Muscle layer of colon (tissue), 2 donors: ENCODE data around the gene COLGALT1.
A peak's percentile ranks its signal among the peaks of the same experiment; 100 is the strongest.
"Not testable (repeated sequence)": the region's sequence is repeated elsewhere in the genome, so short reads cannot be mapped to it uniquely, and the experiment has no call there.

ENCODE experiments used
- H3K27ac ChIP-seq: one replicate; pipeline ENCODE4 v1.7.0; 2013; ENCODE audit warnings: low read depth, mild to moderate bottlenecking, low read length, moderate library complexity
- H3K27me3 ChIP-seq, 2 donors: one replicate each; pipeline ENCODE4 v1.7.0; 2013; ENCODE audit warnings: low read length in 2 of 2, mild to moderate bottlenecking in 2 of 2; ENCODE audit not compliant: insufficient read depth in 2 of 2, control insufficient read depth in 1 of 2
- H3K36me3 ChIP-seq: one replicate; pipeline ENCODE4 v1.7.0; 2013; ENCODE audit warnings: mild to moderate bottlenecking, low read length; ENCODE audit not compliant: insufficient read depth
- H3K4me1 ChIP-seq: one replicate; pipeline ENCODE4 v1.7.0; 2013; ENCODE audit warnings: mild to moderate bottlenecking, low read length; ENCODE audit not compliant: insufficient read depth
- H3K4me3 ChIP-seq, 2 donors: one replicate each; pipeline ENCODE4 v1.7.0; 2013; ENCODE audit warnings: low read length in 2 of 2, low read depth in 1 of 2, mild to moderate bottlenecking in 1 of 2, moderate library complexity in 1 of 2
- H3K9ac ChIP-seq: one replicate; pipeline ENCODE4 v1.7.0; 2013; ENCODE audit warnings: low read length
- H3K9me3 ChIP-seq: one replicate; pipeline ENCODE4 v1.7.0; 2013; ENCODE audit warnings: mild to moderate bottlenecking, low read length
- donor health status: abdominal sarcoma.
- donor health status: Adenocarcinoma of cecum.

The COLGALT1 gene

DNA sequence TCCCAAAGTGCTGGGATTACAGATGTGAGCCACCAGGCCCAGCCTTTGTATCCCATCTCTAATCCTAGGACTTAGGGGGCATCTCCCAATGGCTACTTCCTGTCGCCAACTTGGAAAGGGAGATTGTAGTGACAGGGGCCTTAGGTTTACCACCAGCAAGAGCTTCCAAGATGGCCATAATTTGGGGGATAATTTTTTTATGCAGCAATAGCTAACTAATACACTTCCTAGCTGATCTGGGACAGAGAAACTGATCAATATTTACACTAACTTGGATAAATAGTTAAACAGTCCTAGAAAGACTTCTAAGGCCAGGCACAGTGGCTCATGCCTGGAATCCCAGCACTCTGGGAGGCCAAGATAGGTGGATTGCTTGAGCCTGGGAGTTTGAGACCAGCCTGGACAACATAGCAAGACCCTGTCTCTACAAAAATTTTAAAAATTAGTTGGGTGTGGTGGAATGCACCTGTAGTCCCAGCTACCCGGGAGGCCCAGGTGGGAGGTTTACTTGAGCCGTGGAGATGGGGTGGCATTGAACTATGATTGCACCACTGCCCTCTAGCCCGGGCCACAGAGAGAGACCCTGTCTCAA, 5.3 kb upstream of the COLGALT1 start:
- peaks cover 4% of the 10 kb centered on the region for H3K4me1 ChIP-seq
- no peak overlapping the region for H3K27ac ChIP-seq
- H3K9ac ChIP-seq = no peak overlapping the region
- H3K4me3 ChIP-seq = no peak overlapping the region
- no peaks in the 10 kb centered on the region for H3K36me3 ChIP-seq
- H3K9me3 ChIP-seq = no peaks in the 10 kb centered on the region
- H3K27me3 ChIP-seq = no peaks in the 10 kb centered on the region

GRCh38 chr19:17552735-17553134, 2.7 kb upstream of the COLGALT1 start:
- H3K9me3 ChIP-seq, H3K27me3 ChIP-seq, H3K36me3 ChIP-seq, H3K4me3 ChIP-seq, H3K4me1 ChIP-seq, H3K9ac ChIP-seq, H3K27ac ChIP-seq: not testable (repeated sequence)

GRCh38 chr19:17553256-17553655, 2.2 kb upstream of the COLGALT1 start:
- Histone ChIP-seq H3K9me3 (no peaks in the 10 kb centered on the region), H3K27me3 (no peaks in the 10 kb centered on the region), H3K9ac (no peak overlapping the region), H3K4me1 (peaks cover 4% of the 10 kb centered on the region), H3K27ac (no peak overlapping the region), H3K36me3 (no peaks in the 10 kb centered on the region), H3K4me3 (no peak overlapping the region)

GRCh38 chr19:17554968-17555479, 425 bp upstream of the COLGALT1 start:
- peak overlapping the region; percentile 70 for H3K27ac ChIP-seq

GRCh38 chr19:17555929-17556813, 722 bp downstream of the COLGALT1 start:
- peak overlapping the region; percentile 86 for H3K27ac ChIP-seq
- H3K9ac ChIP-seq = no peak overlapping the region
- H3K36me3 ChIP-seq = peaks cover 15% of the 10 kb centered on the region
- H3K4me3 ChIP-seq = peak overlapping the region; percentile 72 to 91
- peaks cover 4% of the 10 kb centered on the region for H3K4me1 ChIP-seq
- H3K27me3 ChIP-seq = no peaks in the 10 kb centered on the region
- H3K9me3 ChIP-seq = no peaks in the 10 kb centered on the region

More at GRCh38 chr19:17554968-17555479, 425 bp upstream of the COLGALT1 start:
- H3K4me3 ChIP-seq = peak overlapping the region; percentile 53 to 68
- H3K36me3 ChIP-seq = peaks cover 10% of the 10 kb centered on the region
- H3K9ac ChIP-seq = no peak overlapping the region
- H3K27me3 ChIP-seq = no peaks in the 10 kb centered on the region
- H3K9me3 ChIP-seq = no peaks in the 10 kb centered on the region
- peaks cover 4% of the 10 kb centered on the region for H3K4me1 ChIP-seq

GRCh38 chr19:17556995-17557394, 1.5 kb downstream of the COLGALT1 start:
- peak overlapping the region; percentile 13 for H3K27ac ChIP-seq
- peak overlapping the region in 1 of 2 donors; percentile 72 for H3K4me3 ChIP-seq
- peaks cover 4% of the 10 kb centered on the region for H3K4me1 ChIP-seq

GRCh38 chr19:17557466-17557865, 2.0 kb downstream of the COLGALT1 start:
- Histone ChIP-seq H3K36me3 (peaks cover 23% of the 10 kb centered on the region), H3K9me3 (no peaks in the 10 kb centered on the region), H3K4me3 (no peak overlapping the region), H3K9ac (no peak overlapping the region), H3K27ac (no peak overlapping the region), H3K27me3 (no peaks in the 10 kb centered on the region), H3K4me1 (peaks cover 4% of the 10 kb centered on the region)

More at GRCh38 chr19:17556995-17557394, 1.5 kb downstream of the COLGALT1 start:
- H3K36me3 ChIP-seq = peaks cover 18% of the 10 kb centered on the region
- H3K9ac ChIP-seq = no peak overlapping the region
- no peaks in the 10 kb centered on the region for H3K27me3 ChIP-seq
- H3K9me3 ChIP-seq = no peaks in the 10 kb centered on the region

GRCh38 chr19:17560205-17560595, 4.8 kb downstream of the COLGALT1 start:
- H3K9ac ChIP-seq = no peak overlapping the region
- H3K27me3 ChIP-seq = no peaks in the 10 kb centered on the region
- peaks cover 29% of the 10 kb centered on the region for H3K36me3 ChIP-seq
- no peak overlapping the region for H3K4me3 ChIP-seq
- H3K4me1 ChIP-seq = no peaks in the 10 kb centered on the region
- no peak overlapping the region for H3K27ac ChIP-seq
- H3K9me3 ChIP-seq = no peaks in the 10 kb centered on the region

- no peaks in the 10 kb centered on the region for H3K4me1 ChIP-seq
- H3K9me3 ChIP-seq = no peaks in the 10 kb centered on the region
- H3K36me3 ChIP-seq = peaks cover 36% of the 10 kb centered on the region
- no peak overlapping the region for H3K4me3 ChIP-seq
- no peak overlapping the region for H3K27ac ChIP-seq
- no peaks in the 10 kb centered on the region for H3K27me3 ChIP-seq
- no peak overlapping the region for H3K9ac ChIP-seq
These were observed 6.6 kb downstream of the COLGALT1 start for GRCh38 chr19:17562097-17562496.

- H3K36me3 ChIP-seq = peaks cover 40% of the 10 kb centered on the region
- no peak overlapping the region for H3K27ac ChIP-seq
- H3K4me3 ChIP-seq = no peak overlapping the region
- no peaks in the 10 kb centered on the region for H3K9me3 ChIP-seq
- no peak overlapping the region for H3K9ac ChIP-seq
- no peaks in the 10 kb centered on the region for H3K4me1 ChIP-seq
- H3K27me3 ChIP-seq = no peaks in the 10 kb centered on the region
These were observed 7.1 kb downstream of the COLGALT1 start for GRCh38 chr19:17562561-17562960.

DNA sequence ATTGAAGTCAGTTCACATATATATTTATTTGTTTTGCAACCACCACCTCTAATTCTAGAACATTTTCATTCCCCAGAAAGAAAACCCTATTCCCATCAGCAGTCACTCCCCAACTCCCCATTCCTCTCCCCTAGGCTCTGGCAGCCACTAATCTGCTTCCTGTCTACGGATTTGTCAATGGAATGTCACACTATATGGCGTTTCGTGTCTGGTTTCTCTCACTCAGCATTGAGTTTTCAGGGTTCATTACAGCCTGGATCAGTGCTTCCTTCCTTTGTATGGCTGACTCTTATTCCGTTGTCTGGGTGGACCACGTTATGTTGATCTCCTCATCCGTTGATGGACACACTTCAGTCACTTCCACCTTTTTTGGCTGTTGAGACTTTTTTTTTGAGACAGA, 9.3 kb downstream of the COLGALT1 start:
- H3K9me3 ChIP-seq = no peaks in the 10 kb centered on the region
- H3K4me3 ChIP-seq = no peak overlapping the region
- no peaks in the 10 kb centered on the region for H3K27me3 ChIP-seq
- no peak overlapping the region for H3K9ac ChIP-seq
- H3K27ac ChIP-seq = no peak overlapping the region
- H3K4me1 ChIP-seq = no peaks in the 10 kb centered on the region
- peaks cover 48% of the 10 kb centered on the region for H3K36me3 ChIP-seq
